Hepatocyte (in vitro differentiated cells): ENCODE results near the gene INCENP. TPM values are rescaled to one million over a fixed set of nuclear protein-coding genes. Genes with fewer than 3 reads are reported as not detected.

Experiments used
- DNase-seq: peaks from one replicate; pipeline ENCODE4 v3.0.0-alpha.2; 2016; ENCODE audit warnings: low spot score
- H2AFZ ChIP-seq: fragments of 200-600 bp; sonication (generic); 2 replicates; pipeline ENCODE4 v1.6.0; 2016; ENCODE audit warnings: antibody characterized with exemption, mild to moderate bottlenecking
- H3K27ac ChIP-seq: fragments of 200-600 bp; sonication (generic); 2 replicates; pipeline ENCODE4 v1.5.1; 2016; ENCODE audit warnings: mild to moderate bottlenecking
- H3K27me3 ChIP-seq: fragments of 200-600 bp; sonication (generic); 2 replicates; pipeline ENCODE4 v1.6.1; 2016
- H3K36me3 ChIP-seq: fragments of 200-600 bp; sonication (generic); replicated peaks from 2 replicates; pipeline ENCODE4 v1.5.1; 2016; ENCODE audit warnings: low read depth; ENCODE audit not compliant: insufficient read depth
- H3K4me1 ChIP-seq: fragments of 200-600 bp; sonication (generic); 2 replicates; pipeline ENCODE4 v1.5.1; 2016; ENCODE audit warnings: mild to moderate bottlenecking, moderate library complexity; ENCODE audit not compliant: insufficient read depth
- H3K4me2 ChIP-seq: fragments of 200-600 bp; sonication (generic); 2 replicates; pipeline ENCODE4 v1.6.0; 2016
- H3K4me3 ChIP-seq: fragments of 200-600 bp; sonication (generic); 2 replicates; pipeline ENCODE4 v1.5.1; 2016; ENCODE audit warnings: mild to moderate bottlenecking
- H3K79me2 ChIP-seq: fragments of 200-600 bp; sonication (generic); 2 replicates; pipeline ENCODE4 v1.6.0; 2017; ENCODE audit warnings: mild to moderate bottlenecking
- H3K9me2 ChIP-seq: fragments of 200-600 bp; sonication (generic); replicated peaks from 2 replicates; pipeline ENCODE4 v1.6.0; 2017; ENCODE audit warnings: mild to moderate bottlenecking; ENCODE audit not compliant: insufficient read depth
- H3K9me3 ChIP-seq: fragments of 200-600 bp; sonication (generic); 2 replicates; pipeline ENCODE4 v1.5.1; 2016; ENCODE audit warnings: low read depth, mild to moderate bottlenecking
- H4K20me1 ChIP-seq: fragments of 200-600 bp; sonication (generic); 2 replicates; pipeline ENCODE4 v1.6.0; 2016; ENCODE audit warnings: mild to moderate bottlenecking; ENCODE audit not compliant: insufficient read depth, poor library complexity, severe bottlenecking
- EZH2 ChIP-seq: fragments of 200-600 bp; sonication (generic); IDR thresholded peaks from 2 replicates; pipeline ENCODE4 v1.6.1; 2016; ENCODE audit warnings: antibody characterized with exemption, mild to moderate bottlenecking, borderline replicate concordance
- EZH2phosphoT487 ChIP-seq: fragments of 200-600 bp; sonication (generic); IDR thresholded peaks from one replicate; pipeline ENCODE4 v1.6.1; 2018; ENCODE audit warnings: antibody characterized with exemption, mild to moderate bottlenecking, low read depth, moderate library complexity; ENCODE audit not compliant: unreplicated experiment, severe bottlenecking
- WGBS: methylation state at CpG from one replicate; pipeline ENCODE4 v1.1.6; 2016; ENCODE audit warnings: low lambda C conversion rate; ENCODE audit errors: missing lambda C conversion rate; 5-methylcytosine and 5-hydroxymethylcytosine counted together
- polyA plus RNA-seq: library from polyadenylated mRNA; unstranded; fragments of >200 nt; fragmentation: Nextera tagmentation; extraction: Ambion mirVana; gene quantifications from 2 replicates; pipeline ENCODE4 v1.2.1, GENCODE V29; 2016
- total RNA-seq: library from RNA; depleted of rRNA; stranded (reverse); fragments of >200 nt; gene quantifications from 2 replicates; pipeline ENCODE4 v1.2.3, GENCODE V29; 2014
- TF ChIP-seq, protein P1 (sequence below): fragments of 200-600 bp; sonication (generic); IDR thresholded peaks from 2 replicates; pipeline ENCODE4 v1.5.1; 2016; ENCODE audit warnings: antibody characterized with exemption, mild to moderate bottlenecking; ENCODE audit not compliant: poor library complexity

Gene INCENP
- total RNA-seq (12.5 and 12.8 TPM in 2 replicates), polyA plus RNA-seq (2.2 TPM in 2 replicates)

DNA sequence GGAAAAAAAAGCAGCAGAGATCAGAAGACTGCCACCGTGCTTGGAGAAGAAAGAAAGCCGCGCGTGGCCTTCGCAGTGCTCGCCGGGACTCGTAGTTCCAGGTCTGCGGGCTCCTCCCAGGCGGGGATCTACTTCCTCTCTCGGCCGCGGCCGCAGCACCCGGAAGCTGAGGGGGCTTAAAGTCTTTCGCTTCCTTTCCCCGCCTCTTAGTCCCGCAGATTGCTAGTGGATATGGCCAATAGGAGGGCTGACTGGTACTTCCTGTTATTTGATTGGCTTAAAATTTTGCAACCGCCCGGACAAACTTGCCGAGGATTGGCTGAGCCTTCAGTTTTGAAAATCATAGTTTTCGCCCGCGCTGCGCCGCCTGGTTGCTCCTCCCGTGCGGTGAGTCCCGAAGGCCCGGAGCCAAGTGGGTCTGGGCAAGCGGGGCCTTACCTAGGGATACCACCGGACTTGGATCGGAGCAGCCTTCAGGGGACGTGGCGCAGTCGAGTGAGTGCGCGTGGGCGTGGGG lies at the start of gene INCENP:
Gene INCENP (plus strand): TSS at position 343 of the 517 bp plus-strand sequence. CDS start 4,151 bp downstream, outside the sequence.
- DNase-seq, result peak; percentile 98
- WGBS, result 1% methylated on average over 39 of the region's 39 CpGs
- Histone ChIP-seq H3K4me3 (peak within 1 kb of the TSS; percentile 38), H2AFZ (peak within 1 kb of the TSS; percentile 53), H4K20me1 (no peaks in the 10 kb centered on the region), H3K36me3 (no peaks in the 10 kb centered on the region), H3K4me1 (peaks cover 9% of the 10 kb centered on the region), H3K79me2 (peaks cover 40% of the 10 kb centered on the region), H3K9me2 (no peaks in the 10 kb centered on the region), H3K4me2 (peak within 1 kb of the TSS; percentile 95), H3K9me3 (no peaks in the 10 kb centered on the region), H3K27me3 (no peaks in the 10 kb centered on the region), H3K27ac (peak within 1 kb of the TSS; percentile 0)
- TF ChIP-seq EZH2phosphoT487 (no peak), EZH2 (no peak)
- TF ChIP-seq, protein P1, sequence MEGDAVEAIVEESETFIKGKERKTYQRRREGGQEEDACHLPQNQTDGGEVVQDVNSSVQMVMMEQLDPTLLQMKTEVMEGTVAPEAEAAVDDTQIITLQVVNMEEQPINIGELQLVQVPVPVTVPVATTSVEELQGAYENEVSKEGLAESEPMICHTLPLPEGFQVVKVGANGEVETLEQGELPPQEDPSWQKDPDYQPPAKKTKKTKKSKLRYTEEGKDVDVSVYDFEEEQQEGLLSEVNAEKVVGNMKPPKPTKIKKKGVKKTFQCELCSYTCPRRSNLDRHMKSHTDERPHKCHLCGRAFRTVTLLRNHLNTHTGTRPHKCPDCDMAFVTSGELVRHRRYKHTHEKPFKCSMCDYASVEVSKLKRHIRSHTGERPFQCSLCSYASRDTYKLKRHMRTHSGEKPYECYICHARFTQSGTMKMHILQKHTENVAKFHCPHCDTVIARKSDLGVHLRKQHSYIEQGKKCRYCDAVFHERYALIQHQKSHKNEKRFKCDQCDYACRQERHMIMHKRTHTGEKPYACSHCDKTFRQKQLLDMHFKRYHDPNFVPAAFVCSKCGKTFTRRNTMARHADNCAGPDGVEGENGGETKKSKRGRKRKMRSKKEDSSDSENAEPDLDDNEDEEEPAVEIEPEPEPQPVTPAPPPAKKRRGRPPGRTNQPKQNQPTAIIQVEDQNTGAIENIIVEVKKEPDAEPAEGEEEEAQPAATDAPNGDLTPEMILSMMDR, result no peak

- 82% methylated on average over 2 of the region's 2 CpGs for WGBS
These were observed 48.4 kb upstream of the INCENP start for GRCh38 chr11:62075438-62075837.

GRCh38 chr11:62077132-62077531 lies 46.7 kb upstream of the INCENP start:
- Histone ChIP-seq H3K27me3 (no peaks in the 10 kb centered on the region), H3K9me2 (no peaks in the 10 kb centered on the region), H3K27ac (no peak overlapping the region), H3K79me2 (no peaks in the 10 kb centered on the region), H3K9me3 (no peaks in the 10 kb centered on the region), H4K20me1 (no peaks in the 10 kb centered on the region), H3K4me3 (no peak overlapping the region), H3K4me2 (no peak overlapping the region), H3K36me3 (no peaks in the 10 kb centered on the region), H2AFZ (no peak overlapping the region), H3K4me1 (no peaks in the 10 kb centered on the region)
- WGBS, result 85% methylated on average over 3 of the region's 3 CpGs
- TF ChIP-seq EZH2phosphoT487 (no peak), EZH2 (no peak)
- TF ChIP-seq, protein P1, result no peak
- DNase-seq, result no peak

More at GRCh38 chr11:62075438-62075837, 48.4 kb upstream of the INCENP start:
- TF ChIP-seq EZH2phosphoT487 (no peak), EZH2 (no peak)
- TF ChIP-seq, protein P1, result no peak
- no peaks in the 10 kb centered on the region for H3K79me2 ChIP-seq
- H3K4me1 ChIP-seq, result no peaks in the 10 kb centered on the region
- no peak overlapping the region for H3K4me3 ChIP-seq
- H4K20me1 ChIP-seq, result no peaks in the 10 kb centered on the region
- no peak overlapping the region for H2AFZ ChIP-seq
- H3K9me2 ChIP-seq, result no peaks in the 10 kb centered on the region
- H3K36me3 ChIP-seq, result no peaks in the 10 kb centered on the region
- no peak for DNase-seq
- no peaks in the 10 kb centered on the region for H3K27me3 ChIP-seq
- no peak overlapping the region for H3K27ac ChIP-seq
- H3K4me2 ChIP-seq, result no peak overlapping the region
- no peaks in the 10 kb centered on the region for H3K9me3 ChIP-seq
